OCI-LY1 (cell line): Measurements from ENCODE around the gene KPNA3.

ENCODE experiments used
- EZH2 ChIP-seq: fragments of 200-600 bp; sonication (generic), shearing (Covaris generic); IDR thresholded peaks from 2 replicates; pipeline ENCODE4 v1.8.0; 2017; ENCODE audit warnings: borderline replicate concordance, mixed run types, mild to moderate bottlenecking, antibody characterized with exemption, low read length, moderate library complexity, mixed read lengths
- TF ChIP-seq, protein P1 (sequence below): fragments of 200-600 bp; sonication (generic), shearing (Covaris generic); IDR thresholded peaks from 2 replicates; pipeline ENCODE4 v1.5.1; 2017; ENCODE audit warnings: mild to moderate bottlenecking, antibody characterized with exemption, low read length, moderate library complexity, mixed read lengths

DNA sequence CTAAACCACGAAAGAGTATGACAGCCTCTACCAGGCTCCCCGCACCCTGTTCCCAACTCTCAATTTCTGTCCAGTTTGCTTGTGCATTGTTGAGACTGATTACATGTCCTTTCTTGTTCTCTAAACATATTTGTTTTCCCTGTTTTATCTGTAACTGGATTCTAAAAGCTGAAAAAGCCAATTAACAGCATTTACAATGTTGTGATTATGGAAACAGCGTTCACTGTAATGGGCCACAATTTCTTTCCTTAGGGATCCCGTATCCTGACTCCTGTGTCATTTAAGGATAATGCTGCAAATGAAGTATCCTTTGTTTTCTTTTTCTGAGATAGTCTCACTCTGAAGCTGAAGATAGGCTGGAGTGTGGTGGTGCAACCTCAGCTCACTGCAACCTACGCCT is 121.7 kb downstream of the KPNA3 start:
- TF ChIP-seq, protein P1, sequence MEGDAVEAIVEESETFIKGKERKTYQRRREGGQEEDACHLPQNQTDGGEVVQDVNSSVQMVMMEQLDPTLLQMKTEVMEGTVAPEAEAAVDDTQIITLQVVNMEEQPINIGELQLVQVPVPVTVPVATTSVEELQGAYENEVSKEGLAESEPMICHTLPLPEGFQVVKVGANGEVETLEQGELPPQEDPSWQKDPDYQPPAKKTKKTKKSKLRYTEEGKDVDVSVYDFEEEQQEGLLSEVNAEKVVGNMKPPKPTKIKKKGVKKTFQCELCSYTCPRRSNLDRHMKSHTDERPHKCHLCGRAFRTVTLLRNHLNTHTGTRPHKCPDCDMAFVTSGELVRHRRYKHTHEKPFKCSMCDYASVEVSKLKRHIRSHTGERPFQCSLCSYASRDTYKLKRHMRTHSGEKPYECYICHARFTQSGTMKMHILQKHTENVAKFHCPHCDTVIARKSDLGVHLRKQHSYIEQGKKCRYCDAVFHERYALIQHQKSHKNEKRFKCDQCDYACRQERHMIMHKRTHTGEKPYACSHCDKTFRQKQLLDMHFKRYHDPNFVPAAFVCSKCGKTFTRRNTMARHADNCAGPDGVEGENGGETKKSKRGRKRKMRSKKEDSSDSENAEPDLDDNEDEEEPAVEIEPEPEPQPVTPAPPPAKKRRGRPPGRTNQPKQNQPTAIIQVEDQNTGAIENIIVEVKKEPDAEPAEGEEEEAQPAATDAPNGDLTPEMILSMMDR, result no peak
- no peak for TF ChIP-seq EZH2
